HepG2 (cell line): ENCODE data around the gene PATL1. TPM values are rescaled to one million over a fixed set of nuclear protein-coding genes. Genes with fewer than 3 reads are reported as not detected.
"Not testable (repeated sequence)": the region's sequence is repeated elsewhere in the genome, so short reads cannot be mapped to it uniquely, and the experiment has no call there.

Experiments used
- ATAC-seq: fragments of 200-7000 bp; cut with Tn5 transposase; 3 replicates; pipeline ENCODE4 v1.9.1; 2020; ENCODE audit warnings: mild to moderate bottlenecking, moderate library complexity
- BruUV-seq: library from RNA; stranded (reverse); fragments of 400-500 nt; replicated peaks from 2 replicates; lab custom pipeline; 2021; lab: Mats Ljungman, UMichigan
- CTCF ChIA-PET: fragments of 300-600 bp; formaldehyde crosslinking; extraction: SDS; loops from one replicate; lab custom pipeline; 2021; ENCODE audit warnings: low total read pairs, inconsistent platforms, low intra/inter-chr PET ratio; lab: Yijun Ruan, JAX
- POLR2A ChIA-PET: fragments of 350-600 bp; sonication (Branson Sonifier 250); formaldehyde crosslinking; loops from one replicate; lab custom pipeline; 2020; ENCODE audit warnings: antibody characterized with exemption, inconsistent platforms; lab: Yijun Ruan, JAX
- DNase-seq: peaks from one replicate; pipeline ENCODE4 v3.0.0-alpha.2; 2015; ENCODE audit warnings: low spot score
- FAIRE-seq: peaks from 3 replicates; lab custom pipeline; 2011; peaks lifted over from hg19 to GRCh38; lab: Jason Lieb, UNC
- H2AFZ ChIP-seq: one replicate; pipeline ENCODE4 v1.6.1; 2011; ENCODE audit warnings: low read length, inconsistent platforms
- H3K27ac ChIP-seq: fragments of 300-600 bp; 3 replicates; pipeline ENCODE4 v1.8.0; 2011; ENCODE audit warnings: mixed run types, mild to moderate bottlenecking, mixed read lengths, low read length, inconsistent platforms; ENCODE audit not compliant: insufficient read depth; ENCODE audit errors: extremely low read length
- H3K27me3 ChIP-seq, 2 experiments: fragments of 200-600 bp in 1 of 2; 2 replicates in 1 of 2; 3 replicates in 1 of 2; pipeline versions ENCODE4 v1.6.0 to v1.8.0; 2011; ENCODE audit warnings: low read length in 2 of 2, mild to moderate bottlenecking in 2 of 2, moderate library complexity in 2 of 2, inconsistent platforms in 1 of 2; ENCODE audit not compliant: insufficient read depth in 2 of 2, control insufficient read depth in 1 of 2
- H3K36me3 ChIP-seq, 2 experiments: fragments of 200-600 bp in 1 of 2; replicated peaks in 1 of 2; 2 replicates in 1 of 2; 3 replicates in 1 of 2; pipeline versions ENCODE4 v1.5.1 to v1.8.0; 2011; ENCODE audit warnings: low read length in 2 of 2, inconsistent platforms in 1 of 2; ENCODE audit not compliant: insufficient read depth in 2 of 2, control insufficient read depth in 1 of 2
- H3K4me1 ChIP-seq: 2 replicates; pipeline ENCODE4 v1.5.1; 2012; ENCODE audit warnings: low read length, inconsistent platforms; ENCODE audit not compliant: insufficient read depth
- H3K4me2 ChIP-seq: 2 replicates; pipeline ENCODE4 v1.6.0; 2011; ENCODE audit warnings: low read depth, low read length, inconsistent platforms
- H3K4me3 ChIP-seq, 3 experiments: fragments of 200-600 bp in 1 of 3; sonication (generic), shearing (Covaris generic) in 1 of 3; replicated peaks in 1 of 3; 2 replicates each; pipeline ENCODE4 v1.5.1; 2011 to 2016; ENCODE audit warnings: low read length in 3 of 3, inconsistent platforms in 2 of 3, low read depth in 2 of 3, mild to moderate bottlenecking in 2 of 3, control low read depth in 1 of 3, mixed read lengths in 1 of 3; ENCODE audit not compliant: insufficient read depth in 1 of 3
- H3K79me2 ChIP-seq: one replicate; pipeline ENCODE4 v1.6.1; 2011; ENCODE audit warnings: low read length, inconsistent platforms; ENCODE audit not compliant: insufficient read depth
- H3K9ac ChIP-seq: 2 replicates; pipeline ENCODE4 v1.6.0; 2011; ENCODE audit warnings: mild to moderate bottlenecking, low read depth, low read length, inconsistent platforms; ENCODE audit not compliant: insufficient read depth
- H3K9me3 ChIP-seq: 2 replicates; pipeline ENCODE4 v1.5.1; 2012; ENCODE audit warnings: mild to moderate bottlenecking, low read length
- H4K20me1 ChIP-seq: 2 replicates; pipeline ENCODE4 v1.6.0; 2011; ENCODE audit warnings: inconsistent platforms, mild to moderate bottlenecking, low read length, moderate library complexity; ENCODE audit not compliant: insufficient read depth
- NR2F2 ChIP-seq: IDR thresholded peaks from 2 replicates; pipeline ENCODE4 v1.6.1; 2012; ENCODE audit warnings: low read depth, inconsistent platforms, borderline replicate concordance
- ZNF317 ChIP-seq: sonication (generic); formaldehyde crosslinking; IDR thresholded peaks from 2 replicates; pipeline ENCODE4 v1.5.0; 2020; ENCODE audit warnings: mild to moderate bottlenecking, missing genetic modification reagents
- WGBS: methylation state at CpG from one replicate; pipeline ENCODE4 v1.1.6; 2017; ENCODE audit warnings: low lambda C conversion rate; 5-methylcytosine and 5-hydroxymethylcytosine counted together
- in situ Hi-C: cut with HindIII; loops from 2 replicates; pipeline ENCODE4 v1.10.0; 2017; ENCODE audit warnings: low pct_unique_long_range_greater_than_20kb; ENCODE audit not compliant: extremely low pct_ligation_motif_present
- intact Hi-C: fragments of 100-400 bp; cut with micrococcal nuclease; formaldehyde crosslinking; loops from one replicate; pipeline ENCODE4 v1.10.0; 2022; ENCODE audit not compliant: unreplicated experiment
- polyA plus RNA-seq, 8 experiments: library from polyadenylated mRNA; depleted of rRNA in 3 of 8; stranded (reverse) in 7 of 8; unstranded in 1 of 8; fragments of >200 nt; fragmentation: Illumina TruSeq in 4 of 8; extraction: Trizol in 4 of 8; gene quantifications; 2 replicates each; pipeline versions ENCODE4 v1.2.1 to v1.2.3, GENCODE V29; 2011 to 2016; ENCODE audit warnings: low read depth in 4 of 8, missing spikeins in 1 of 8, mixed read lengths in 1 of 8; ENCODE audit not compliant: insufficient read depth in 1 of 8
- total RNA-seq, 5 experiments: library from RNA; depleted of rRNA; stranded (reverse); fragments of >200 nt; fragmentation: Illumina TruSeq; extraction: Trizol; gene quantifications; 2 replicates each; pipeline ENCODE4 v1.2.3, GENCODE V29; 2016; ENCODE audit warnings: low read depth in 1 of 5
- TF ChIP-seq, protein P1 (sequence below): sonication (generic); formaldehyde crosslinking; IDR thresholded peaks from 2 replicates; pipeline ENCODE4 v1.5.0; 2020; ENCODE audit warnings: mild to moderate bottlenecking, missing genetic modification reagents, moderate library complexity
- TF ChIP-seq, protein P2 (sequence below): sonication (generic); formaldehyde crosslinking; IDR thresholded peaks from 2 replicates; pipeline ENCODE4 v1.4.0; 2020; ENCODE audit warnings: low read depth, mild to moderate bottlenecking, missing genetic modification reagents

PATL1 gene
- total and polyA plus RNA-seq, 2 of the 13 experiments (the other 11 are each of a cell fraction or from before 2014, with no cell fraction given) = 12.9 to 26.8 TPM

DNA sequence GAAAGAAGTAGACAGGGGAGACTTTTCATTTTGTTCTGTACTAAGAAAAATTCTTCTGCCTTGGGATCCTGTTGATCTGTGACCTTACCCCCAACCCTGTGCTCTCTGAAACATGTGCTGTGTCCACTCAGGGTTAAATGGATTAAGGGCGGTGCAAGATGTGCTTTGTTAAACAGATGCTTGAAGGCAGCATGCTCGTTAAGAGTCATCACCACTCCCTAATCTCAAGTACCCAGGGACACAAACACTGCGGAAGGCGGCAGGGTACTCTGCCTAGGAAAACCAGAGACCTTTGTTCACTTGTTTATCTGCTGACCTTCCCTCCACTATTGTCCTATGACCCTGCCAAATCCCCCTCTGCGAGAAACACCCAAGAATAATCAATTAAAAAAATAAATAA is 31.3 kb upstream of the PATL1 start:
- POLR2A ChIA-PET, FAIRE-seq, BruUV-seq: not testable (repeated sequence)

DNA sequence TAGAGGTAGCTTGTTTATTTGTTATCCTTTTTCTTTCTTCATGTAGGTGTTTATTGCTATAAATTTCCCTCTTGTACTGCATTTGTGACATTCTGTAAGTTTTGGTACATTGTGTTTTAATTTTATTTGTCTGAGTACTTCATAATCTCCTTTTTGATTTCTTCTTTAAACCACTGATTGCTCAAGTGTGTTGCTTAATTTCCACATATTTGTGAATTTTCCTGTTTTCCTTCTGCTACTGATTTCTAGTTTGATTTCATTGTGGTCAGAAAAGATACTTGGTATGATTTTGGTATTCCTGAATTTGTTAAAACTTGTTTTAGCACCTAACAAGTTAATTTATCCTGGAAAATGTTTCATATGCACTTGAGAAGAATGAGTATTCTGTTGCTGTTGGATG is 29.7 kb upstream of the PATL1 start:
- Histone ChIP-seq H4K20me1 (no peaks in the 10 kb centered on the region), H3K9me3 (0 out of 2 replicates have a peak, but pooled peaks cover under 1% of the 10 kb centered on the region), H3K4me2 (no peak overlapping the region), H3K27ac (no peak overlapping the region), H3K9ac (no peak overlapping the region), H3K4me1 (no peaks in the 10 kb centered on the region), H3K4me3 (no peak overlapping the region)
- intact Hi-C loops = no loop called here
- in situ Hi-C loops = loop anchor here (25.0 kb wide), 1 partner anchor 511 kb away; no protein-coding TSS in a partner anchor
- DNase-seq = no peak
- ChIA-PET POLR2A (no interaction called here), CTCF (no interaction called here)
- BruUV-seq = no TSS peak
- FAIRE-seq = no peak
- TF ChIP-seq, protein P1, sequence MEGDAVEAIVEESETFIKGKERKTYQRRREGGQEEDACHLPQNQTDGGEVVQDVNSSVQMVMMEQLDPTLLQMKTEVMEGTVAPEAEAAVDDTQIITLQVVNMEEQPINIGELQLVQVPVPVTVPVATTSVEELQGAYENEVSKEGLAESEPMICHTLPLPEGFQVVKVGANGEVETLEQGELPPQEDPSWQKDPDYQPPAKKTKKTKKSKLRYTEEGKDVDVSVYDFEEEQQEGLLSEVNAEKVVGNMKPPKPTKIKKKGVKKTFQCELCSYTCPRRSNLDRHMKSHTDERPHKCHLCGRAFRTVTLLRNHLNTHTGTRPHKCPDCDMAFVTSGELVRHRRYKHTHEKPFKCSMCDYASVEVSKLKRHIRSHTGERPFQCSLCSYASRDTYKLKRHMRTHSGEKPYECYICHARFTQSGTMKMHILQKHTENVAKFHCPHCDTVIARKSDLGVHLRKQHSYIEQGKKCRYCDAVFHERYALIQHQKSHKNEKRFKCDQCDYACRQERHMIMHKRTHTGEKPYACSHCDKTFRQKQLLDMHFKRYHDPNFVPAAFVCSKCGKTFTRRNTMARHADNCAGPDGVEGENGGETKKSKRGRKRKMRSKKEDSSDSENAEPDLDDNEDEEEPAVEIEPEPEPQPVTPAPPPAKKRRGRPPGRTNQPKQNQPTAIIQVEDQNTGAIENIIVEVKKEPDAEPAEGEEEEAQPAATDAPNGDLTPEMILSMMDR (CRISPR knock-in tag) = no peak
- TF ChIP-seq NR2F2 (no peak), ZNF317 (CRISPR knock-in tag) (no peak)
- TF ChIP-seq, protein P2, sequence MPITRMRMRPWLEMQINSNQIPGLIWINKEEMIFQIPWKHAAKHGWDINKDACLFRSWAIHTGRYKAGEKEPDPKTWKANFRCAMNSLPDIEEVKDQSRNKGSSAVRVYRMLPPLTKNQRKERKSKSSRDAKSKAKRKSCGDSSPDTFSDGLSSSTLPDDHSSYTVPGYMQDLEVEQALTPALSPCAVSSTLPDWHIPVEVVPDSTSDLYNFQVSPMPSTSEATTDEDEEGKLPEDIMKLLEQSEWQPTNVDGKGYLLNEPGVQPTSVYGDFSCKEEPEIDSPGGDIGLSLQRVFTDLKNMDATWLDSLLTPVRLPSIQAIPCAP (CRISPR knock-in tag) = no peak
- TF ChIP-seq, all 625 proteins: peak for 0
- ATAC-seq = no peak
- Histone ChIP-seq H3K36me3 (no peaks in the 10 kb centered on the region), H2AFZ (no peak overlapping the region), H3K27me3 (no peaks in the 10 kb centered on the region), H3K79me2 (no peaks in the 10 kb centered on the region)

More for the DNA sequence above, 31.3 kb upstream of the PATL1 start:
- intact Hi-C loops, H3K4me3 ChIP-seq, CTCF ChIA-PET, ATAC-seq, H3K27me3 ChIP-seq, H2AFZ ChIP-seq, H3K4me1 ChIP-seq, in situ Hi-C loops, DNase-seq, H3K9me3 ChIP-seq, H3K79me2 ChIP-seq, H3K27ac ChIP-seq, H3K9ac ChIP-seq, H3K36me3 ChIP-seq, H4K20me1 ChIP-seq, H3K4me2 ChIP-seq: not testable (repeated sequence)
- 41% methylated on average over 3 of the region's 5 CpGs for WGBS
